ENCODE results near the gene IL2.

Gene IL2

DNA sequence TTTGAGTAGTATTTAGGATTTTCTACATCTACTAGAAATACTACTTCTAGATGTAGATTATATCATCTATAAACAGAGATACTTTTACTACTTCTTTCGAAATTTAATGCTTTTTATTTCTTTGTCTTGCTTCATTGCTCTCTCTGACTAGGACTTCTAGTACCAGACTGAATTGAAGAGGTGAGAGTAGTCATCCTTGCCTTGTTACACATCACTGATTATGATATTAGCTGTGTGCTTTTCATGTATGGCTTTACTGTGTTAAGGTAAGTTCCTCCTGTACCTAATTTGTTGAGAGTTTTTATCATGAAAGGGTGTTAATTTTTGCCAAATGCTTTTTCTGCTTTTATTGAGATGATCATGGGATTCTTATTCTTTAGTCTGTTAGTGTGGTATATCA is 19.6 kb upstream of the IL2 start:
- ATAC-seq, result no peak
- no peak for TF ChIP-seq ZNF8 (CRISPR knock-in tag; IDR thresholded peaks at IDR 0.05)
- no peak for TF ChIP-seq ZFP3 (CRISPR knock-in tag; IDR thresholded peaks at IDR 0.05)

DNA sequence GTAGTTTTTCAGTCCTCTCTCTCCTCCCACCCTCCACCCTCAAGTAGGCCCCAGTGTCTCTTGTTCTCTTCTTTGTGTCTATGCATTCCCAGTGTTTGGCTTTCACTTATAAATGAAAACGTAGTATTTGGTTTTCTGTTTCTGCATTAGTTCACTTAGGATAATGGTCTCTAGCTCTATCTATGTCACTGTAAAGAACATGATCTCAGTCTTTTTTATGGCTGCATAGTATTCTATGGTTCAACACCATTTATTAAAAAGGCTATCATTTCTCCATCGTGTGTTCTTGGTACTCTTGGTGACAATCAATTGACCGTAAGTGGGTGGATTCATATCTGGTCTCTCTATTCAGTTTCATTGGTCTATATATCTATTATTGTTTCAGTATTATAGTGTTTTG is 18.7 kb upstream of the IL2 start:
- TF ChIP-seq ESRRG (CRISPR knock-in tag; IDR thresholded peaks at IDR 0.05) (no peak), ZC3H10 (CRISPR knock-in tag; IDR thresholded peaks at IDR 0.05) (no peak), ZNF8 (CRISPR knock-in tag; IDR thresholded peaks at IDR 0.05) (no peak)
- no peak for ATAC-seq

DNA sequence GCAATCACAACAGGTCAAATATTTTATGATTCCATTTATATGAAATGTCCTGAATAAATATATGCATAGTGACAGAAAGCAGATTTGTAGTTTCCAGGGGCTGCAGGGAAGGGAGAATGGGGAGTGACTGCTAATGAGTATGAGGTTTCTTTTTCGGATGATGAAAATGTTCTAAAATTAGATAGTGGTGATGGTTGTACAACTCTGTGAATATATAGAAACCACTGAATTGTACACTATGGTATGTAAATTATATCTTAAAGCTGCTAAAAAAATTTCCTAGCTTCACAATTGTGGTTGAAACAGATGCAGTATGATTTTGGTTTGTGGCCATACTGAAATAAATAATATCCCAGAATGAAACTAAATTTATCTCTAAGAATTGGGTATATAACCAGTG is 12.9 kb upstream of the IL2 start:
- no peak for TF ChIP-seq ZFP3 (CRISPR knock-in tag; IDR thresholded peaks at IDR 0.05)
- TF ChIP-seq, protein P1, sequence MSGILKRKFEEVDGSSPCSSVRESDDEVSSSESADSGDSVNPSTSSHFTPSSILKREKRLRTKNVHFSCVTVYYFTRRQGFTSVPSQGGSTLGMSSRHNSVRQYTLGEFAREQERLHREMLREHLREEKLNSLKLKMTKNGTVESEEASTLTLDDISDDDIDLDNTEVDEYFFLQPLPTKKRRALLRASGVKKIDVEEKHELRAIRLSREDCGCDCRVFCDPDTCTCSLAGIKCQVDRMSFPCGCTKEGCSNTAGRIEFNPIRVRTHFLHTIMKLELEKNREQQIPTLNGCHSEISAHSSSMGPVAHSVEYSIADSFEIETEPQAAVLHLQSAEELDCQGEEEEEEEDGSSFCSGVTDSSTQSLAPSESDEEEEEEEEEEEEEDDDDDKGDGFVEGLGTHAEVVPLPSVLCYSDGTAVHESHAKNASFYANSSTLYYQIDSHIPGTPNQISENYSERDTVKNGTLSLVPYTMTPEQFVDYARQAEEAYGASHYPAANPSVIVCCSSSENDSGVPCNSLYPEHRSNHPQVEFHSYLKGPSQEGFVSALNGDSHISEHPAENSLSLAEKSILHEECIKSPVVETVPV (CRISPR knock-in tag; IDR thresholded peaks at IDR 0.05), result no peak
- TF ChIP-seq, protein P2, sequence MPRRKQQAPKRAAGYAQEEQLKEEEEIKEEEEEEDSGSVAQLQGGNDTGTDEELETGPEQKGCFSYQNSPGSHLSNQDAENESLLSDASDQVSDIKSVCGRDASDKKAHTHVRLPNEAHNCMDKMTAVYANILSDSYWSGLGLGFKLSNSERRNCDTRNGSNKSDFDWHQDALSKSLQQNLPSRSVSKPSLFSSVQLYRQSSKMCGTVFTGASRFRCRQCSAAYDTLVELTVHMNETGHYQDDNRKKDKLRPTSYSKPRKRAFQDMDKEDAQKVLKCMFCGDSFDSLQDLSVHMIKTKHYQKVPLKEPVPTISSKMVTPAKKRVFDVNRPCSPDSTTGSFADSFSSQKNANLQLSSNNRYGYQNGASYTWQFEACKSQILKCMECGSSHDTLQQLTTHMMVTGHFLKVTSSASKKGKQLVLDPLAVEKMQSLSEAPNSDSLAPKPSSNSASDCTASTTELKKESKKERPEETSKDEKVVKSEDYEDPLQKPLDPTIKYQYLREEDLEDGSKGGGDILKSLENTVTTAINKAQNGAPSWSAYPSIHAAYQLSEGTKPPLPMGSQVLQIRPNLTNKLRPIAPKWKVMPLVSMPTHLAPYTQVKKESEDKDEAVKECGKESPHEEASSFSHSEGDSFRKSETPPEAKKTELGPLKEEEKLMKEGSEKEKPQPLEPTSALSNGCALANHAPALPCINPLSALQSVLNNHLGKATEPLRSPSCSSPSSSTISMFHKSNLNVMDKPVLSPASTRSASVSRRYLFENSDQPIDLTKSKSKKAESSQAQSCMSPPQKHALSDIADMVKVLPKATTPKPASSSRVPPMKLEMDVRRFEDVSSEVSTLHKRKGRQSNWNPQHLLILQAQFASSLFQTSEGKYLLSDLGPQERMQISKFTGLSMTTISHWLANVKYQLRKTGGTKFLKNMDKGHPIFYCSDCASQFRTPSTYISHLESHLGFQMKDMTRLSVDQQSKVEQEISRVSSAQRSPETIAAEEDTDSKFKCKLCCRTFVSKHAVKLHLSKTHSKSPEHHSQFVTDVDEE (CRISPR knock-in tag; IDR thresholded peaks at IDR 0.05), result no peak
- TF ChIP-seq, protein P3, sequence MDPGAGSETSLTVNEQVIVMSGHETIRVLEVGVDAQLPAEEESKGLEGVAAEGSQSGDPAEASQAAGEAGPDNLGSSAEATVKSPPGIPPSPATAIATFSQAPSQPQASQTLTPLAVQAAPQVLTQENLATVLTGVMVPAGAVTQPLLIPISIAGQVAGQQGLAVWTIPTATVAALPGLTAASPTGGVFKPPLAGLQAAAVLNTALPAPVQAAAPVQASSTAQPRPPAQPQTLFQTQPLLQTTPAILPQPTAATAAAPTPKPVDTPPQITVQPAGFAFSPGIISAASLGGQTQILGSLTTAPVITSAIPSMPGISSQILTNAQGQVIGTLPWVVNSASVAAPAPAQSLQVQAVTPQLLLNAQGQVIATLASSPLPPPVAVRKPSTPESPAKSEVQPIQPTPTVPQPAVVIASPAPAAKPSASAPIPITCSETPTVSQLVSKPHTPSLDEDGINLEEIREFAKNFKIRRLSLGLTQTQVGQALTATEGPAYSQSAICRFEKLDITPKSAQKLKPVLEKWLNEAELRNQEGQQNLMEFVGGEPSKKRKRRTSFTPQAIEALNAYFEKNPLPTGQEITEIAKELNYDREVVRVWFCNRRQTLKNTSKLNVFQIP (CRISPR knock-in tag; IDR thresholded peaks at IDR 0.05; ENCODE audit: borderline replicate concordance, low read depth), result no peak
- no peak for TF ChIP-seq SNAI2 (CRISPR knock-in tag; IDR thresholded peaks at IDR 0.05)
- no peak for TF ChIP-seq ZNF8 (CRISPR knock-in tag; IDR thresholded peaks at IDR 0.05)
- TF ChIP-seq, protein P4, sequence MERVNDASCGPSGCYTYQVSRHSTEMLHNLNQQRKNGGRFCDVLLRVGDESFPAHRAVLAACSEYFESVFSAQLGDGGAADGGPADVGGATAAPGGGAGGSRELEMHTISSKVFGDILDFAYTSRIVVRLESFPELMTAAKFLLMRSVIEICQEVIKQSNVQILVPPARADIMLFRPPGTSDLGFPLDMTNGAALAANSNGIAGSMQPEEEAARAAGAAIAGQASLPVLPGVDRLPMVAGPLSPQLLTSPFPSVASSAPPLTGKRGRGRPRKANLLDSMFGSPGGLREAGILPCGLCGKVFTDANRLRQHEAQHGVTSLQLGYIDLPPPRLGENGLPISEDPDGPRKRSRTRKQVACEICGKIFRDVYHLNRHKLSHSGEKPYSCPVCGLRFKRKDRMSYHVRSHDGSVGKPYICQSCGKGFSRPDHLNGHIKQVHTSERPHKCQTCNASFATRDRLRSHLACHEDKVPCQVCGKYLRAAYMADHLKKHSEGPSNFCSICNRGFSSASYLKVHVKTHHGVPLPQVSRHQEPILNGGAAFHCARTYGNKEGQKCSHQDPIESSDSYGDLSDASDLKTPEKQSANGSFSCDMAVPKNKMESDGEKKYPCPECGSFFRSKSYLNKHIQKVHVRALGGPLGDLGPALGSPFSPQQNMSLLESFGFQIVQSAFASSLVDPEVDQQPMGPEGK (CRISPR knock-in tag; IDR thresholded peaks at IDR 0.05; ENCODE audit: borderline replicate concordance), result no peak
- TF ChIP-seq GLIS3 (CRISPR knock-in tag; IDR thresholded peaks at IDR 0.05), result no peak
- no peak for TF ChIP-seq TCF4 (CRISPR knock-in tag; IDR thresholded peaks at IDR 0.05; ENCODE audit: borderline replicate concordance)
- TF ChIP-seq ZNF70 (CRISPR knock-in tag; IDR thresholded peaks at IDR 0.05), result no peak
- TF ChIP-seq ARNTL (CRISPR knock-in tag; IDR thresholded peaks at IDR 0.05; ENCODE audit: borderline replicate concordance, low read depth), result no peak
- no peak for TF ChIP-seq ZFP30 (CRISPR knock-in tag; IDR thresholded peaks at IDR 0.05)
- no peak for TF ChIP-seq CSDC2 (CRISPR knock-in tag; IDR thresholded peaks at IDR 0.05)
- TF ChIP-seq ZNF565 (CRISPR knock-in tag; conservative IDR thresholded peaks at IDR 0.05; ENCODE audit: low read depth), result no peak
- TF ChIP-seq RARB (CRISPR knock-in tag; IDR thresholded peaks at IDR 0.05), result no peak
- TF ChIP-seq, protein P5, sequence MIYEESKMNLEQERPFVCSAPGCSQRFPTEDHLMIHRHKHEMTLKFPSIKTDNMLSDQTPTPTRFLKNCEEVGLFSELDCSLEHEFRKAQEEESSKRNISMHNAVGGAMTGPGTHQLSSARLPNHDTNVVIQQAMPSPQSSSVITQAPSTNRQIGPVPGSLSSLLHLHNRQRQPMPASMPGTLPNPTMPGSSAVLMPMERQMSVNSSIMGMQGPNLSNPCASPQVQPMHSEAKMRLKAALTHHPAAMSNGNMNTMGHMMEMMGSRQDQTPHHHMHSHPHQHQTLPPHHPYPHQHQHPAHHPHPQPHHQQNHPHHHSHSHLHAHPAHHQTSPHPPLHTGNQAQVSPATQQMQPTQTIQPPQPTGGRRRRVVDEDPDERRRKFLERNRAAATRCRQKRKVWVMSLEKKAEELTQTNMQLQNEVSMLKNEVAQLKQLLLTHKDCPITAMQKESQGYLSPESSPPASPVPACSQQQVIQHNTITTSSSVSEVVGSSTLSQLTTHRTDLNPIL (CRISPR knock-in tag; IDR thresholded peaks at IDR 0.05; ENCODE audit: low read depth), result no peak
- TF ChIP-seq ISL1 (CRISPR knock-in tag; IDR thresholded peaks at IDR 0.05), result no peak
- TF ChIP-seq BACH2 (CRISPR knock-in tag; IDR thresholded peaks at IDR 0.05; ENCODE audit: borderline replicate concordance), result no peak
- no peak for ATAC-seq

DNA sequence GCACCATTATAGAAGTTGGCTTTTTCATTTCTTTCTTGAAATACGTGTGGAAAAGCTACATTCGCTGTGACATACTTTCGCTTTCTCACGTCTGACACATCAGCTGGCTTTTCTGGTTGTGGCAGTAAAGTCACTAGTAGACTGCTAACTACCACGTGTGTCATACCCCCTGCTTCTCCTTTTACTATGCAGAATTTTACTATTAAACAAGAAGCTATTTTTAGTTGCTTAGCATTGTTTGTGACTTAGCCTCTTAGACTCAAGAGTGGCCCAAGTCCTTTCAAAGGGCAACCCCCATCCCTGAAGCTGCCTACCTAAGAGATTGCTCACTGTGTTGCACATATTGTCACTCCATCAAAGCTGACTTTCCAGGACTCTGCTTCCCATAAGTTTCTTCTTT is 2.1 kb upstream of the IL2 start:
- TF ChIP-seq ISL1 (CRISPR knock-in tag; IDR thresholded peaks at IDR 0.05), result no peak
- peak; percentile 63 for ATAC-seq

Data from SK-N-SH treated with all-trans-retinoic acid at 6 μM for 48 hours (cell line).